ENCODE results near the gene MMP28. TPM values are rescaled to one million over a fixed set of nuclear protein-coding genes. Genes with fewer than 3 reads are reported as not detected.

MMP28 gene
- total RNA-seq, 1 experiment from 2014 or later, result 2.8 TPM

- H3K27me3 ChIP-seq (ENCODE audit: insufficient read depth, low read depth), result peaks cover 36% of the 10 kb centered on the region
- H3K4me2 ChIP-seq, result no peak overlapping the region
- H3K9me2 ChIP-seq (ENCODE audit: insufficient read depth), result no peaks in the 10 kb centered on the region
- no peak overlapping the region for H3K4me3 ChIP-seq
- H3K9me3 ChIP-seq (ENCODE audit: insufficient read depth, low read depth), result no peaks in the 10 kb centered on the region
- POLR2A ChIA-PET (ENCODE audit: unreplicated experiment), result no interaction called here
- no peaks in the 10 kb centered on the region for H3K79me2 ChIP-seq (ENCODE audit: low read depth)
- no peak overlapping the region for H3K27ac ChIP-seq
- H4K20me1 ChIP-seq (ENCODE audit: insufficient read depth), result no peaks in the 10 kb centered on the region
- H3F3A ChIP-seq (ENCODE audit: insufficient read depth, low read depth), result no peaks in the 10 kb centered on the region
- H3K4me1 ChIP-seq (replicated peaks; ENCODE audit: insufficient read depth), result no peaks in the 10 kb centered on the region
- CTCF ChIA-PET, result interaction anchor here (0.5 to 1.4 kb wide), 5 partner anchors 26 to 505 kb away, joined by 3 to 9 read pairs (median 4); no protein-coding TSS in a partner anchor
- peak in 1 of 2 experiments; percentile 53 for DNase-seq
- no peak overlapping the region for H2AFZ ChIP-seq
- no peaks in the 10 kb centered on the region for H3K36me3 ChIP-seq (ENCODE audit: low read depth)
- TF ChIP-seq EZH2 (IDR thresholded peaks at IDR 0.05; ENCODE audit: low read depth) (no peak), CTCF (conservative IDR thresholded peaks at IDR 0.05) (no peak)
- intact Hi-C loops (cut with micrococcal nuclease; ENCODE audit: unreplicated experiment), result loop anchor here (5.0 to 10.0 kb wide), 4 partner anchors 191 to 614 kb away; partner anchors contain the start of gene SLFN12L
- BruUV-seq (replicated peaks), result no TSS peak
Measured at GRCh38 chr17:35748341-35748841, 47.0 kb downstream of the MMP28 start.

GRCh38 chr17:35747540-35748017 is 47.9 kb downstream of the MMP28 start:
- peak in 1 of 2 experiments; percentile 68 for DNase-seq
- CTCF ChIA-PET, result interaction anchor here (0.6 to 1.4 kb wide), 7 partner anchors 25 to 1303 kb away, joined by 3 to 6 read pairs (median 3); no protein-coding TSS in a partner anchor
- Histone ChIP-seq H3K9me2 (ENCODE audit: insufficient read depth) (no peaks in the 10 kb centered on the region), H3K79me2 (ENCODE audit: low read depth) (no peaks in the 10 kb centered on the region), H3K36me3 (ENCODE audit: low read depth) (no peaks in the 10 kb centered on the region), H4K20me1 (ENCODE audit: insufficient read depth) (peaks cover 3% of the 10 kb centered on the region; the same call in 1 of the 2 replicates), H3K4me3 (no peak overlapping the region), H3F3A (ENCODE audit: insufficient read depth, low read depth) (no peaks in the 10 kb centered on the region), H3K4me1 (replicated peaks; ENCODE audit: insufficient read depth) (no peaks in the 10 kb centered on the region), H3K9me3 (ENCODE audit: insufficient read depth, low read depth) (no peaks in the 10 kb centered on the region), H3K27me3 (ENCODE audit: insufficient read depth, low read depth) (peaks cover 44% of the 10 kb centered on the region), H3K4me2 (no peak overlapping the region), H2AFZ (no peak overlapping the region), H3K27ac (no peak overlapping the region)
- POLR2A ChIA-PET (ENCODE audit: unreplicated experiment), result no interaction called here
- no peak for TF ChIP-seq EZH2 (IDR thresholded peaks at IDR 0.05; ENCODE audit: low read depth)
- TF ChIP-seq CTCF (conservative IDR thresholded peaks at IDR 0.05), result peak; percentile 89
- no TSS peak for BruUV-seq (replicated peaks)
- intact Hi-C loops (cut with micrococcal nuclease; ENCODE audit: unreplicated experiment), result loop anchor here (1.0 to 10.0 kb wide), 5 partner anchors 134 to 613 kb away; partner anchors contain the start of gene SLFN12L

GRCh38 chr17:35745749-35746320 is 49.6 kb downstream of the MMP28 start:
- Histone ChIP-seq H4K20me1 (ENCODE audit: insufficient read depth) (peaks cover 3% of the 10 kb centered on the region; the same call in 1 of the 2 replicates), H3K36me3 (ENCODE audit: low read depth) (no peaks in the 10 kb centered on the region), H2AFZ (no peak overlapping the region), H3K79me2 (ENCODE audit: low read depth) (no peaks in the 10 kb centered on the region), H3F3A (ENCODE audit: insufficient read depth, low read depth) (no peaks in the 10 kb centered on the region), H3K27me3 (ENCODE audit: insufficient read depth, low read depth) (peaks cover 61% of the 10 kb centered on the region), H3K9me2 (ENCODE audit: insufficient read depth) (no peaks in the 10 kb centered on the region), H3K4me2 (no peak overlapping the region), H3K9me3 (ENCODE audit: insufficient read depth, low read depth) (no peaks in the 10 kb centered on the region), H3K4me3 (no peak overlapping the region), H3K27ac (no peak overlapping the region), H3K4me1 (replicated peaks; ENCODE audit: insufficient read depth) (no peaks in the 10 kb centered on the region)
- TF ChIP-seq EZH2 (IDR thresholded peaks at IDR 0.05; ENCODE audit: low read depth) (no peak), CTCF (conservative IDR thresholded peaks at IDR 0.05) (no peak)
- POLR2A ChIA-PET (ENCODE audit: unreplicated experiment), result no interaction called here
- no TSS peak for BruUV-seq (replicated peaks)
- intact Hi-C loops (cut with micrococcal nuclease; ENCODE audit: unreplicated experiment), result loop anchor here (5.0 to 10.0 kb wide), 4 partner anchors 189 to 611 kb away; partner anchors contain the start of gene SLFN12L
- CTCF ChIA-PET, result no interaction called here
- DNase-seq, result no peak
